ENCODE measurements around the gene CYFIP1. TPM values are rescaled to one million over a fixed set of nuclear protein-coding genes. Genes with fewer than 3 reads are reported as not detected.

Gene CYFIP1
- total RNA-seq, 1 experiment from 2014 or later: 205 TPM

DNA sequence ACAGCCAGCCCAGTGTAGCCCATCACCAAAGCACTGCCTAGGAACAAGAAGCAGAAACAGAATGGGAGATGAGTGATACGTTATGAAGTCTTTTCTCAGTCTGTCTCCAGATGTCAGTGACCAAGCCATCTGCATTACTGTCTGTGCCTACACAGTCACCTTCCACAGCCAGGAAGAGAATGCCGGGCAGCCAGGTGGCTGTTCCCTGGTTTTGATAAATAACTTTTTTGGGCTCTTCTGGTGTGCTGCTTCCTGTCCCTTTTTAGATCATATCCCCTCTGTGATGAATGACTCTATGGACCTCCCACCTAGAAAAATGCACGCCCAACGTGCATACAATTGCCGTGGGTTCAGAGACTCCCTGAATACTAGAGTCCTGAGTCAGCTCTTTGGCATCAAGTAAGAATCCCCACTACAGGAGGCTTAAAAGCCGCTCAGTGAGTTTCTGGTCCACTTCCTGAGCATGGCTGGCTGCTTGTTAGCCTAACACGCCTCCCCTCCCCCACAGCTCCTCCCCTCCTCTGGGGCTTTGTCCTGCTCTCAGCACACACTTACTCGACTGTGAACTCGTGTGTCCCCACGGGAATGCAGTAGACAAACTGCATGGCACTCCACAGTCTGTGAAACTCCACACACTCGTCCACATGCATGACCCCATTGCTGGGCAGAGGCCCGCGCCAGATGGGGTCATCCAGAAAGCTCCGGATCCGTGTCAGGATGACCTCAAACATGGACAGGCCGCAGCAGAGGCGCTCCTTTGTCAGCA is 107.0 kb downstream of the CYFIP1 start:
- no TSS peak for BruUV-seq (replicated peaks)
- Mint-ChIP-seq H3K27me3 (ENCODE audit: insufficient read depth, unreplicated experiment) (no peaks in the 10 kb centered on the region), H3K9me3 (ENCODE audit: unreplicated experiment) (no peaks in the 10 kb centered on the region), H3K27ac (ENCODE audit: unreplicated experiment) (peak overlapping the region; percentile 84), H3K36me3 (ENCODE audit: insufficient read depth, unreplicated experiment) (peaks cover 96% of the 10 kb centered on the region), H3K4me1 (ENCODE audit: low read depth, unreplicated experiment) (peaks cover 4% of the 10 kb centered on the region), H3K4me3 (ENCODE audit: unreplicated experiment) (no peak overlapping the region)
- TF ChIP-seq, protein P1, sequence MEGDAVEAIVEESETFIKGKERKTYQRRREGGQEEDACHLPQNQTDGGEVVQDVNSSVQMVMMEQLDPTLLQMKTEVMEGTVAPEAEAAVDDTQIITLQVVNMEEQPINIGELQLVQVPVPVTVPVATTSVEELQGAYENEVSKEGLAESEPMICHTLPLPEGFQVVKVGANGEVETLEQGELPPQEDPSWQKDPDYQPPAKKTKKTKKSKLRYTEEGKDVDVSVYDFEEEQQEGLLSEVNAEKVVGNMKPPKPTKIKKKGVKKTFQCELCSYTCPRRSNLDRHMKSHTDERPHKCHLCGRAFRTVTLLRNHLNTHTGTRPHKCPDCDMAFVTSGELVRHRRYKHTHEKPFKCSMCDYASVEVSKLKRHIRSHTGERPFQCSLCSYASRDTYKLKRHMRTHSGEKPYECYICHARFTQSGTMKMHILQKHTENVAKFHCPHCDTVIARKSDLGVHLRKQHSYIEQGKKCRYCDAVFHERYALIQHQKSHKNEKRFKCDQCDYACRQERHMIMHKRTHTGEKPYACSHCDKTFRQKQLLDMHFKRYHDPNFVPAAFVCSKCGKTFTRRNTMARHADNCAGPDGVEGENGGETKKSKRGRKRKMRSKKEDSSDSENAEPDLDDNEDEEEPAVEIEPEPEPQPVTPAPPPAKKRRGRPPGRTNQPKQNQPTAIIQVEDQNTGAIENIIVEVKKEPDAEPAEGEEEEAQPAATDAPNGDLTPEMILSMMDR (IDR thresholded peaks at IDR 0.05; ENCODE audit: insufficient read depth in 1 of 2, low read depth in 1 of 2, low read length in 1 of 2, severe bottlenecking in 1 of 2, unreplicated experiment in 1 of 2): no peak
- intact Hi-C loops (cut with micrococcal nuclease; ENCODE audit: unreplicated experiment): no loop called here
- Histone ChIP-seq H3K4me3 (ENCODE audit: low read depth, low read length) (no peak overlapping the region), H3K9me3 (no peaks in the 10 kb centered on the region), H3K27me3 (replicated peaks; ENCODE audit: control insufficient read depth, insufficient read depth, low read length) (no peaks in the 10 kb centered on the region), H3K4me1 (no peaks in the 10 kb centered on the region), H3K36me3 (ENCODE audit: control insufficient read depth, insufficient read depth, low read length) (peaks cover 7% of the 10 kb centered on the region)
- peak in 1 of 2 experiments; percentile 33 for DNase-seq
- ChIA-PET CTCF (no interaction called here), POLR2A (no interaction called here)

DNA sequence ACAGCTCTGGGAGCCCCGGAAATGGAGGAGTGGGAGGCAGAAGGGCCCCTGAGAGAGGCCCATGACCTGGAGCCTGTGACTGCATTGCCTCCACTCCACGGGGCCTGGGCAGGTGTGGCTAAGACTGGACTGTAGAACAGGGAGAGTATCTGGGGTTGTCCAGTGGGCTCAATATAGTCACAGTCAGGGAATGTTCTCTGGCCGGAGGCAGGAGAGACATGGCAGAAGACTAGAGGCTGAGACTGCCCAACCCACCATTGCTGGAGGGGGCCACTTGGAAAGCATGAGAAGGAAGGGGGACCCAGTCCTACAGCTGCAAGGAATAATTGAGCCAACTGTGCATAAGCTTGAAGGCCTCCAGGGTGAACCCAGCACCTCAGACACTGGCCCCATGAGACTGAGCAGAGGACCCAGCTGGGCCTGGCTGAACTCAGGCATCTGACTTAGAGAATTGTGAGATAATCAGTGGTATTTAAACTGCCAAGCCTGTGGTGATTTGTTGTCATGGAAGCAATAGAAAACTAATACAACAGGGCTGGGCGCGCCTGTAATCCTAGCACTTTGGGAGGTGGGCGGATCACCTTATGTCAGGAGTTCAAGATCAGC is 108.6 kb downstream of the CYFIP1 start:
- no TSS peak for BruUV-seq (replicated peaks)
- ChIA-PET CTCF (no interaction called here), POLR2A (no interaction called here)
- H3K36me3 ChIP-seq (ENCODE audit: control insufficient read depth, insufficient read depth, low read length): peaks cover 5% of the 10 kb centered on the region
- H3K9me3 Mint-ChIP-seq (ENCODE audit: unreplicated experiment): no peaks in the 10 kb centered on the region
- H3K36me3 Mint-ChIP-seq (ENCODE audit: insufficient read depth, unreplicated experiment): peaks cover 96% of the 10 kb centered on the region
- DNase-seq: no peak
- H3K4me3 Mint-ChIP-seq (ENCODE audit: unreplicated experiment): no peak overlapping the region
- no peaks in the 10 kb centered on the region for H3K9me3 ChIP-seq
- no peaks in the 10 kb centered on the region for H3K27me3 ChIP-seq (replicated peaks; ENCODE audit: control insufficient read depth, insufficient read depth, low read length)
- no peaks in the 10 kb centered on the region for H3K27me3 Mint-ChIP-seq (ENCODE audit: insufficient read depth, unreplicated experiment)
- no peak overlapping the region for H3K4me3 ChIP-seq (ENCODE audit: low read depth, low read length)
- TF ChIP-seq, protein P1 (IDR thresholded peaks at IDR 0.05; ENCODE audit: insufficient read depth in 1 of 2, low read depth in 1 of 2, low read length in 1 of 2, severe bottlenecking in 1 of 2, unreplicated experiment in 1 of 2): no peak
- H3K4me1 ChIP-seq: no peaks in the 10 kb centered on the region
- intact Hi-C loops (cut with micrococcal nuclease; ENCODE audit: unreplicated experiment): no loop called here
- peak overlapping the region; percentile 36 for H3K27ac Mint-ChIP-seq (ENCODE audit: unreplicated experiment)
- peaks cover 4% of the 10 kb centered on the region for H3K4me1 Mint-ChIP-seq (ENCODE audit: low read depth, unreplicated experiment)

DNA sequence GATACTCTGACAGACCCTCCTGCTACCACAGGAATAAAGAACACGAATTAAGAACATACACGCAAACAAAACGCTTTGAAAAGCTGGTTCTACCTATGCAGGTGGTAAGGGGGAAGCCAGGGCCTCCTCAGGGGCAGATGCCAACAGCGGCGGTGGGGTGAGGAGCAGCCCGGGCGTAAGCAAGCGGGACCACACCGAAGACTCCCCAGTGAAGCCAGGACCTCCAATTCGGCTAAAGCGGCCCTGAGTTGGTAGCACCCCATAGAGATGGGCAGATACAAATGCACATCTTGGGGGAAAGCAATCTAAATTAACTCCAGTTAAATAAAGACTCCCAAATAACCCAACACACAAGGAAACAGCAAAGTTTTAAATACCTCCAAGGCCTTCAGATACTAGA is 109.3 kb downstream of the CYFIP1 start:
- Histone ChIP-seq H3K4me3 (ENCODE audit: low read depth, low read length) (no peak overlapping the region), H3K4me1 (no peaks in the 10 kb centered on the region), H3K27me3 (replicated peaks; ENCODE audit: control insufficient read depth, insufficient read depth, low read length) (no peaks in the 10 kb centered on the region), H3K36me3 (ENCODE audit: control insufficient read depth, insufficient read depth, low read length) (peaks cover 5% of the 10 kb centered on the region), H3K9me3 (no peaks in the 10 kb centered on the region)
- H3K4me3 Mint-ChIP-seq (ENCODE audit: unreplicated experiment): no peak overlapping the region
- TF ChIP-seq, protein P1 (IDR thresholded peaks at IDR 0.05; ENCODE audit: insufficient read depth in 1 of 2, low read depth in 1 of 2, low read length in 1 of 2, severe bottlenecking in 1 of 2, unreplicated experiment in 1 of 2): no peak
- no peak for DNase-seq
- BruUV-seq (replicated peaks): no TSS peak
- intact Hi-C loops (cut with micrococcal nuclease; ENCODE audit: unreplicated experiment): no loop called here
- H3K9me3 Mint-ChIP-seq (ENCODE audit: unreplicated experiment): no peaks in the 10 kb centered on the region
- ChIA-PET POLR2A (no interaction called here), CTCF (no interaction called here)
- H3K27ac Mint-ChIP-seq (ENCODE audit: unreplicated experiment): peak overlapping the region; percentile 36
- H3K36me3 Mint-ChIP-seq (ENCODE audit: insufficient read depth, unreplicated experiment): peaks cover 96% of the 10 kb centered on the region
- H3K27me3 Mint-ChIP-seq (ENCODE audit: insufficient read depth, unreplicated experiment): no peaks in the 10 kb centered on the region
- H3K4me1 Mint-ChIP-seq (ENCODE audit: low read depth, unreplicated experiment): peaks cover 4% of the 10 kb centered on the region
